NB4 (cell line): ENCODE results near the gene GP1BA.

Experiments used
- DNase-seq: peaks from one replicate; pipeline ENCODE4 v3.0.0; 2010; ENCODE audit warnings: low read depth
- H3K4me3 ChIP-seq: one replicate; pipeline ENCODE4 v1.5.1; 2011; ENCODE audit warnings: mild to moderate bottlenecking, low read depth, low read length, moderate library complexity
- CTCF ChIP-seq: IDR thresholded peaks from one replicate; pipeline ENCODE4 v1.5.1; 2012; ENCODE audit warnings: low read depth, low read length
- MYC ChIP-seq: IDR thresholded peaks from 2 replicates; pipeline ENCODE4 v1.6.1; 2011; ENCODE audit warnings: low read depth, low read length
- POLR2A ChIP-seq: IDR thresholded peaks from 2 replicates; pipeline ENCODE4 v1.6.1; 2011; ENCODE audit warnings: mild to moderate bottlenecking; ENCODE audit not compliant: insufficient read length; ENCODE audit errors: extremely low read depth
- TF ChIP-seq, protein P1 (sequence below): IDR thresholded peaks from 2 replicates; pipeline ENCODE4 v1.6.1; 2011; ENCODE audit warnings: low read depth, low read length

GP1BA gene

GRCh38 chr17:4931963-4932362, at the start of gene GP1BA:
GP1BA (plus strand) TSS chr17:4932277; CDS start chr17:4932605, 328 bp downstream.
- DNase-seq = no peak
- no peak within 1 kb of the TSS for H3K4me3 ChIP-seq
- TF ChIP-seq, protein P1, sequence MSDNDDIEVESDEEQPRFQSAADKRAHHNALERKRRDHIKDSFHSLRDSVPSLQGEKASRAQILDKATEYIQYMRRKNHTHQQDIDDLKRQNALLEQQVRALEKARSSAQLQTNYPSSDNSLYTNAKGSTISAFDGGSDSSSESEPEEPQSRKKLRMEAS = no peak
- no peak for TF ChIP-seq CTCF

DNA sequence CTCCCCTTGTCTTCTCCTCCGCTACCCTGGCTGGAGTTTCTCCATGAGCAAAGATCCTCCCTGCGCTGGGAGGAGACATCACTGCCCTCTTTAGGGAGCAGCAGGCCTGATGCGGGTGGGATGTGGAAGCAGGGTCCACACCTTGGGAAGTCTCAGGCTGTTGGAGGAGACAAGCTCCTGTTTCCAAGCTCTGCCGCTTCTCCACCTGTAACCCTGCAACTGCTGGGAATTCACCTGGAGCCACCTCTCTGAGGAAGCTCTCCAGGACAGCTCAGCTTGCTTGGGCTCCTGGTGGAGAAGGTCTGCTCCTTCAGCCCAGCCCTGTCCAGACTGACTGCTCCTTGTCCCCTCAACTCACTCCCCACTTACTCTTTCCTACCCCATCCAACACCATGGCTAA, 47.6 kb upstream of the GP1BA start:
- TF ChIP-seq, protein P1 = no peak
- no peak for TF ChIP-seq CTCF
- no peak for TF ChIP-seq POLR2A
- no peak for TF ChIP-seq MYC
- DNase-seq = no peak
- no peak overlapping the region for H3K4me3 ChIP-seq

DNA sequence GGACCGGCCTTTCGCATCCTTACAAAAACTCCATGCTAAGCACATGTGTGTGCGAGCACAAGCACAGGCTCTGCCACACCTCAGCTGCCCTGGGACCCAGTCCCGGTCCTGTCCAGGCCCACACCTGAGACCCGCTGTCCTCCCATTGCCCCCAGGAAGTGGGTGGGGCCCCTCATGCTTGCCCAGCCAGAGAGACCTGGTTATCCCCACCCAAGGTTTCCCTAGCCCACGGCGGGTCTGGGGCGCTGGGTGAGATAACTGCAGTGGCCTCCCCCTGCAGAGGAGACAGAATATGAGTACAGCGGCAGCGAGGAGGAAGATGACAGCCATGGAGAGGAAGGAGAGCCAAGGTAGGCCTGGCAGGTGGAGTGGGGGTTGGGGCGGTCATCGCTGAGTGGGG, 45.2 kb upstream of the GP1BA start:
- TF ChIP-seq, protein P1 = no peak
- TF ChIP-seq POLR2A (no peak), CTCF (no peak), MYC (no peak)
- no peak for DNase-seq
- H3K4me3 ChIP-seq = no peak overlapping the region

DNA sequence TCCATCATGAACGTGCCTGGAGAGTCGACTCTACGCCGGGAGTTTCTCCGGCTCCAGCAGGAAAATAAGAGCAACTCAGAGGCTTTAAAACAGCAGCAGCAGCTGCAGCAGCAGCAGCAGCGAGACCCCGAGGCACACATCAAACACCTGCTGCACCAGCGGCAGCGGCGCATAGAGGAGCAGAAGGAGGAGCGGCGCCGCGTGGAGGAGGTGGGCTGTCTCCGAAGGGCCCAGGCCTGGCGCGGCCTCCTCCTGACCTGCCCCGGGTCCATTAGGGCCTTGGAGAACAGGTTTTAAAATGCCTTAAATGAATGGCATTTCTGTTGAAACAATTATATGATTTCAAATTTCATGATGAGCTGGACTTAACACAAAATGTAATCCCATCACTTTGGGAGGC, 44.5 kb upstream of the GP1BA start:
- H3K4me3 ChIP-seq = no peak overlapping the region
- no peak for DNase-seq
- TF ChIP-seq POLR2A (no peak), MYC (no peak), CTCF (no peak)
- TF ChIP-seq, protein P1 = no peak

- no peak for DNase-seq
- no peak overlapping the region for H3K4me3 ChIP-seq
- TF ChIP-seq POLR2A (no peak), CTCF (no peak), MYC (no peak)
- TF ChIP-seq, protein P1 = no peak
Measured at GRCh38 chr17:4891411-4892410, 40.4 kb upstream of the GP1BA start.
